HG02763 (cell line): ENCODE measurements around the gene ZBTB5.
"Not testable (repeated sequence)": the region's sequence is repeated elsewhere in the genome, so short reads cannot be mapped to it uniquely, and the experiment has no call there.

Source experiments
- ATAC-seq: cut with Tn5 transposase; IDR thresholded peaks from one replicate; pipeline ENCODE4 v1.9.1; 2021; ENCODE audit warnings: mild to moderate bottlenecking, moderate library complexity; ENCODE audit not compliant: unreplicated experiment

ZBTB5 gene, protein sequence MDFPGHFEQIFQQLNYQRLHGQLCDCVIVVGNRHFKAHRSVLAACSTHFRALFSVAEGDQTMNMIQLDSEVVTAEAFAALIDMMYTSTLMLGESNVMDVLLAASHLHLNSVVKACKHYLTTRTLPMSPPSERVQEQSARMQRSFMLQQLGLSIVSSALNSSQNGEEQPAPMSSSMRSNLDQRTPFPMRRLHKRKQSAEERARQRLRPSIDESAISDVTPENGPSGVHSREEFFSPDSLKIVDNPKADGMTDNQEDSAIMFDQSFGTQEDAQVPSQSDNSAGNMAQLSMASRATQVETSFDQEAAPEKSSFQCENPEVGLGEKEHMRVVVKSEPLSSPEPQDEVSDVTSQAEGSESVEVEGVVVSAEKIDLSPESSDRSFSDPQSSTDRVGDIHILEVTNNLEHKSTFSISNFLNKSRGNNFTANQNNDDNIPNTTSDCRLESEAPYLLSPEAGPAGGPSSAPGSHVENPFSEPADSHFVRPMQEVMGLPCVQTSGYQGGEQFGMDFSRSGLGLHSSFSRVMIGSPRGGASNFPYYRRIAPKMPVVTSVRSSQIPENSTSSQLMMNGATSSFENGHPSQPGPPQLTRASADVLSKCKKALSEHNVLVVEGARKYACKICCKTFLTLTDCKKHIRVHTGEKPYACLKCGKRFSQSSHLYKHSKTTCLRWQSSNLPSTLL

DNA sequence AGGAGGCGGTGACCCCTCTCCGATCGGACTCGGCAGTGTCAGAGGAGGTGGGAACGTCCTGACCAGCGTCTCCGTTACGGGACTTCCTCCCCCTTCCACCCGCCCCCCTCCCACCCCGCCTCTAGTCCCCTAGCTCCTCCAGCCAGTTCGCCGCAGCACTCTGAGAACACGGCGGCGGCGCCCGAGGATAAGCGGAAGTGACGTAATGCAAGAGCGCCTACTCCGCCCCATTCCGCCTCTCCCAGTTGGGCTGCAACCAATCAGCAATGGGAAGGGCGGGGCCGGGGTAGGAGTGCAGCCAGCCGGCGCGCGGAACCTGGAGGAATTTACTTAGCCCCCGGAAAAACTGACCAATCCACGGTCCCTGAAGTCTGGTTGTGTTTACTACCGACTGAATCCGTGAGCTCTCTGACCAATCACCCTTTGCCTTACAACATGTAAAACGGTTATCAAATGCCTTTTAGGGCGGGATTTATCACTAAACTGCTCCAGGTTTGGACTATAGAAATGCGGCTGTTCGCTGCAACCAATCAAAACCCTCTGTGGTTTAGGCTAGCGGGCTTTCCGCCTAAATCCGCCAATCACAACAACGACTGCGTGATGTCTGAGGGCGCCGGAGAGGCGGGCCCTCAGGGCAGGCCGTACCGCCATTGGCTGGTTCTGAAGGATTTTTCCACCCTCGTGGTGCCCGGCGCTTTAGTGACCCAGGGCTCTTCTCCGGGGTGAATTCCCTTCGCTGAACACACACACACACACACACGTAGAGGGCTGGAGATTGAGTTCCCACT lies at the start of gene ZBTB5:
ZBTB5 (minus strand) TSS at position 202 of the 788 bp plus-strand sequence. CDS start 22,899 bp downstream, outside the sequence.
- ATAC-seq = peak; percentile 78

DNA sequence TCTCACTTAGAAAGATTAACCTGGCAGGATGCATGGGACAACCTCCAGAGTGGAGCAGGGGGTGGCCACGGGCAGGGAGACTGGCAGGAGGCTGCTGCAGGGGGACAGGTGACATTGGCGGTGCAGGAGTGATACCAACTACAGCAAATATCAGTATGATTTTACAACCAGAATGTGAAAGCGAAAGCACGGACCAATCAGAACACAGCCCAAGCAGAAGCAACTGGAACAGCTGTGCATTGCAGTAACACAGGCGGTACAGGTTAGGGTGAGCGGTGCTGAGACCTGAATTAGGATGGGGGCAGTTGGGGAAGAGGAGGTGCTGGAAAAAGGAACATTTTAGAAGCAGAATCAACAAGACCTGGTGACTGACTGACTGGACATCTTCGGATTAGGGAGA lies 49.7 kb upstream of the ZBTB5 start:
- no peak for ATAC-seq

DNA sequence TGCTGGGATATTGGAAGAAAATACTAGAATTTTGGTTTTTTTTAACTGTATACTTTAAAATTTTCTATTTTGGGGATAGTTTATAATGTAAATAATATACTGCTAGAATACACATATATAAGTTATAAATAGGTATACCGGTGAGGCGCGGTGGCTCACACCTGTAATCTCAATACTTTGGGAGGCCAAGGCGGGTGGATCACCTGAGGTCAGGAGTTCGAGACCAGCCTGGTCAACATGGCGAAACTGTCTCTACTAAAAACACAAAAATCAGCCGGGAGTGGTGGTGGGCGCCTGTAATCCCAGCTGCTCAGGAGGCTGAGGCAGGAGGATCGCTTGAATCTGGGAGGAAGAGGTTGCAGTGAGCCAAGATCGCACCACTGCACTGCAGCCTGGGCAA lies 49.2 kb upstream of the ZBTB5 start:
- not testable (repeated sequence) for ATAC-seq

DNA sequence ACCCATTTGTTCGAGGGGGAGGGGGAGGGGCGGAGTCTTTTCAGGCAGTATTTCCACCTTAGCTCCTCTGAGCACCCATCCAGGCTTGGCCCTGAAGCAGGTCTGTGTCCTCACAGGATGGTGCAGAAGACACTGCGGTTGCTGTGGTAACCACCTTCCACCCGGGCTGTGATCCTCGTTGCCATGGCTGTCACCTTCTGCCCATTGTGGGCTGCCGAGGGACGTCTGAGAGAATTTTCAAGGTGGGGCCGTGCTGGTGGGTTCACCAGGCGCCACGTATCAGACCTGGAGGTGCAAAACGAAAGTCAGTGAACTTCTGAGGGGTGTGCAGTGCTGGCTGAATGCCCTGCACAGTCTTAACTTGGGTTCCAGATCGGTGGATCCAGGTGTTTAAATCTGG lies 47.2 kb upstream of the ZBTB5 start:
- no peak for ATAC-seq

DNA sequence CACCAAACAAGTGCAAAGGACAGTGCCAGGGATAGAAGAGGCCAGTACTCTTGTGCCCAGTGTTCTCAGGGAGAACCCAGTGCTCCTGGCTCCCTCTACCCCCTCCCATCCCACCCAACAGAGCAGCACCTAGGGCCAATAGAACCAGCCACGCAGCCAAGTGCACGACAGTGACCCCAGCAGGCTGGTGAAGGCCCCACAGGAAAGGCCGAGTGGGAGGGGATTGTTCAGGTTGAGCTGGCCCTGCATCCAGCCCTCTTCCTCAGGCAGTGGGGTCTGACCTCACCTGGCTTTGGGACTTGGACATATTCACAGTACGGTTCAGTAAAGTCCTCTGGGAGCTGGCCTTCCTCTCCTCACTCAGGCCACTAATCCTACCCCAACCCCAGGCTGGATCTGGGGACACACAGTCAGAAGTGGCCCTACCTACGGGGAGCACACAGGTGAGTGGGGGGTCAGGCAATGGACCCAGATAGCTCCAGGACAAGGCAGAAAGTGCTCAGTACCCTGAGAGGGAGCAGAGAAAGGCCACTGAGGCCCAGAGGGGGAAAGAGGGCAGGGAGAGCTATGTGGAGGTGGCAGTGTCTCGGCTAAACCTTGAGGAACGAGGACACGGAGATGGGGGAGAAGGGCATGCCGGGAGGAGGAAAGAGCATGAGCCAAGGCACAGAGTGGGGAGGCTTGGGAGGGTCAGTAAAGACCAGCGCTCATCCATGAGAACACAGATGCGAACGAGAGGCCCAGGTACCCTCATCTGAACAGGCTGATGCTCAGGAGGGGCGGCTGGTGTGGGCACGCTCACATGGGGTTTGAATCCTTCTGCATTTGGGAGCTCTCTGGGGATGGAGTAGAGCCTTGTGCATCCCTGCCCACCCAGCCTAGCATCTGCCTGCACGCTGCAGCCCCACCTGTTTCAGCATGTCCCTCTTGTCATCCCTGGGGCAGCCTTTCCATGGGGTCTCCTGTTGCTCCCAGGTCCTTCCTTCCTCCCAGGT lies 46.1 kb upstream of the ZBTB5 start:
- ATAC-seq = no peak

DNA sequence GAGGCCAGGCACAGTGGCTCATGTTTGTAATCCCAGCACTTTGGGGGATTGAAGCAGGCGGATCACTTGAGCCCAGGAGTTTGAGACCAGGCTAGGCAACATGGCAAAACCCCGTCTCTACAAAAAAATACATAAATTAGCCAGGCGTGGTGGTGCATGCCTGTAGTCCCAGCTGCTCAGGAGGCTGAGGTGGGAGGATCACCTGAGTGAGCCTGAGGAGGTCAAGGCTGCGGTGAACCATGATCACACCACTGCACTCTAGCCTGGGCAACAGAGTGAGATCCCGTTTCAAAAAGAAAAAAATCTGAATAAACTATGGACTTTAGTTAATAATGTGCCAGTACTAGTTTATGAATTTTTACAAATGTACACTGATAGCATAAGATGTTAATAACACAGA lies 44.8 kb upstream of the ZBTB5 start:
- not testable (repeated sequence) for ATAC-seq

DNA sequence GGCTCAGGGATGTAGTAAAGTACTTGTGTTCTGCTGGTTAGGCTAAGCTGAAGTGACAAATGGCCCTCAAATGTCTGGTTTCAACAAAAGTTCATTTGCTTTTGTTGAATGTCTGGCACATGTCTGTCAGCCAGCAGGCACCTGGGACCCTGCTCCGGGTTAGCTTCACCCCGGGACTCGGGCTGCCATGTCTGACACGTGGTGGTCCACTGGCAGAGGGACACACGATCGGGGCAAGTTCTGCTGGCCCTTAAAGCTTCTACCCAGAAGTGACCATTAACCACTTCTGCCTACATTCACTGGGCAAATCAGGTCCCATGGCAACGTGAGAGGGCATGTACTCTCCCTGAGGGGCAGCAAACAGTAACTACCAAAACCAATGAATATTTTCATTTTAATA lies 44.3 kb upstream of the ZBTB5 start:
- no peak for ATAC-seq

DNA sequence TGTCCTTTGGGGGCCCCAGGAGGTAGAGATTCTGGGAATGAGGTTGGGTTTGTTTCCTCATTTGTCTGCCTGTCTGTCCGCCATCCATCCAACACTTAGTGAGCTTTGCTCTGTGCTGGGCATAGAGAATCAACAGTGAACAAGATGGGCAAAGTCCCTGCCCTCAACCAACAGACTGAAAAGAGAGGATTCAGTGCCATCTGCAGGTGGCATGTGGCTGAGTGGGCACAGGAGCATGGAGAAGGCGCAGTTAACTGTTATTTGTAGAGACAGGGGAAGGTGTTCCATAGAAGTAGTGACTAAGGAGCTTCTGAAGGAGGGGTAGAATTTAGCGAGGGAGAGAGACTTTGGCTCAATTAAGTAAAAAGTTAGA lies 43.6 kb upstream of the ZBTB5 start:
- ATAC-seq = no peak

DNA sequence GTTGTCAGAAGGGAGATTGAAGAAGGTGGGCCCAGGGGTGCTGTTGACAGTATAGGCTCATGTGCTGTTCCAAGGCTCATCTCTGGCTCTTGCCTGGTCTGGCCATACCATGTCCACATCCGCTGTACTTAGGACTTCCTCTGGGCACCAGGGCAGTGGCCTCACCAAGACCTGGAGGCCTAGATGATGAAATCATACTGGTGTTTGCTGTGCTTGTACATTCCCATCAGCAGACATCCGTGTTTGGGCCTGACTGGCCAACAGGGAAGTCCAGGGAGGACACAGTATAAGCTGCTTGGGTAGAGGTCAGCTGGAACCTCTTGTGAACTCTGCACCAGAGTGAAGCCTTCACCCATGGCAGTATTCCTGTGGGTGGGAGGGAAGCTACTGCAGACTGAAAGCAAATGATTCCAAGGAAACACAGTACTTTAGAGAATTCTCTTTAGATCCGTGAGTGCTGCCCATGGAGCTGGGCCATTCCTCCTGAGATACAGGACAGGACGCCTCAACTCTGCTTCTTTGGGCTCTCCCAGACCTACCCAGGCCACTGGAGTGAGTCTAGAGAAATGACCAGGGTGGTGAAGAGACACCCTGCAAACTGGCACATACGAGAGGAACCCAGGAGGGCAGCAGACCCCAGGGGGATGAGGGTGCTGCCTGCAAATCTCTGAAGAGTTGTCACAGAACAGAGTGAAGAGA lies 43.0 kb upstream of the ZBTB5 start:
- ATAC-seq = no peak

DNA sequence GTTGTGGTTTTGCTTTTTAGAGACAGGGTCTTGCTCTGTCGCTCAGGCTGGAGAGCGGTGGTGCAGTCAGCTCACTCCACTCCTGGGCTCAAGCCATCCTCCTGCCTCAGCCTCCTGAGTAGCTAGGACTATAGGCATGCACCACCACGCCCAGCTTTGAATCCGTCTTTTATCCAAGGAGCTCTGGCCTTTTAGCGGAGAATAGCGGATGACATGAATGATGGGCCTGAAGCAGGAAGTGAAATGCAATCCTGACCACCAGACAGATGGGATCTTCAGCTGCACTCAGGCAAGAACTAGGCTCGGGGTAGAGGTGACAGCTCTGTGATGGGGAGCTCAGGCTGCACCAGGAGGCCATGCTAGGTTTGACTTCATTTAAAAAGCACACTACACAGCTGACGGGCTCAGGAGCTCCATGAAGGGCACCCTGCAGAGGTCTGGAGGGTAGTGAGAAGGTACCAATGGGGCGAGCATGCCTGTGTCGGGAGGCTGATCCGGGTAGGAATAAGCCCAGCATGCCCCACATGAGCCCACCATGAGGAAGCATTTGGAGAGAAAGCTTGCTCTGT lies 42.4 kb upstream of the ZBTB5 start:
- no peak for ATAC-seq

DNA sequence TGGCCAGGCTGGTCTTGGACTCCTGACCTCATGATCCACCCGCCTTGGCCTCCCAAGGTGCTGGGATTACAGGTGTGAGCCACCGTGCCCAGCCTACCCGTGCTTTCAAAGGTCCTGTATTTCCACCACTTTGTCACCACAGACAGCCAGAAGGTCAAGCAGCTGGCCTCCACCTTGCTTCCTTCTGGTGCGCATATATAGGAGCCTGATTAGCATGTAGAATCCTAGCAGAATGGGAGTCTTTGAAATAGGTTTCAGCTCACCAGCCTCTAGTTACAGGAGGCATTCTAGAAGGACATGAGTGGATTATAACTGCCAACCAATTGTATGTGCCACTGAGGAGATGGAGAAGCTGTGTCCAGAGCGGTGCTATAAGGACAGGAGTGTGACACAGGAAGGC lies 39.4 kb upstream of the ZBTB5 start:
- ATAC-seq = no peak

DNA sequence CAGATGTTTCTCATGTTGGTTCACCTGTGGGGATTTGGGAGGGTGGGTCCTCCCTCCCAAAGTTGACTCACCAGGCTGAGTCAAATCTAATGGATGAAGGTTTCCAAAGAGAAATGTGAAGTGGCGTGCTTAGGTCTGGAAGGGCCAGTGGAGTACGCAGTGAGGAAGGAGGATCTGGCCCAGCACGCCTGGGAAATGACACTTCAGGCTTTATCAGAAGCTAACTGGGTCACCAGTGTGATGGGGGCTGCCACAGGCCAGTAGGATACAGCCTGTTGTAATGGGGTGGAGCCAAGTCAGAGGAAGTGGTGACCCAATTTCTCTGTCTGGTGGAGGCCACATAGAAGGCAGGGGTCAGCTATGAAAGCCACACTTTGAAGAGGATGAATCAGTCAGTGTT lies 38.5 kb upstream of the ZBTB5 start:
- ATAC-seq = no peak

DNA sequence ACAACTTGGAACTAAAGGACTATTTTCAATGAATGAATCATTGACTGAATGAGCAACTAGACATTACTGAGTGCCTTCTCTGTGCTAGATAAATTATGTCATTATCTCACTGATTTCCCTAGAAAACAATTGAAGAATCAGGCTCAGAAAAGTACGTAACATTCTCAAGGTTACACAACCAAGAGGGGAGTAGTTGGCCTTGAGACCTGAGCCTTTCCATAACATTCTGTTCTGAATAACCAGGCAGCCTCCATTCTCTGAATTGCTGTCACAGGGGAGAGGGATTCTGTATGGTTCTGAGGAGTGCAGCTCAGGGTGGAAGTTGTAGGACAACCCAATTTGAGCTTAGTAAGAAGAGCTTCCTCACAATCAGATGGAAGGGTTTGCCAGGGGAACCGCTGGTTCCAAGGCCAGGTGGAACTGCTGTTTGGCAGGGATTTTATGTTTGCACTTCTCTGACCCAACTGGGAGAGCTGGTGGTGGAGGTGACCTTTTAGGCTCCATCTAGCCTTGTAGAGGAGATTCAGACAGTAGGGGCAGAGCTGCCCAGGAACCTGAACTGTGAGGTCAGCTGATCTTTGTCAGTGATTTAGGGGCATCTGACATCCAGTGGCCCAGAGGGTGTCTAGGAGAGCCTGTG lies 36.8 kb upstream of the ZBTB5 start:
- ATAC-seq = no peak

DNA sequence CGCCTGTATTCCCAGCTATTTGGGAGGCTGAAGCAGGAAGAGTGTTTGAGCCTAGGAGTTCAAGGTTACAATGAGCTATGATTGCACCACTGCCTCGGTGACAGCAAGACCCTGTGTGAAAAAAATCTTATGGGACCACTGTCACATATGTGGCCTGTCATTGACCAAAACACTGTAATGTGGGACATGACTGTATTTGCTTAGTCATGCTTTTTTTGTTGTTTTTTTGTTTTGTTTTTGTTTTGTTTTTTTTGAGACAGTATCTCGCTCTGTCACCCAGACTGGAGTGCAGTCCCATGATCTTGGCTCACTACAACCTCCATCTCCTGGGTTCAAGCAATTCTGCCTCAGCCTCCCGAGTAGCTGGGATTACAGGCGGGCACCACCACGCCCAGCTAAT lies 34.0 kb upstream of the ZBTB5 start:
- no peak for ATAC-seq

DNA sequence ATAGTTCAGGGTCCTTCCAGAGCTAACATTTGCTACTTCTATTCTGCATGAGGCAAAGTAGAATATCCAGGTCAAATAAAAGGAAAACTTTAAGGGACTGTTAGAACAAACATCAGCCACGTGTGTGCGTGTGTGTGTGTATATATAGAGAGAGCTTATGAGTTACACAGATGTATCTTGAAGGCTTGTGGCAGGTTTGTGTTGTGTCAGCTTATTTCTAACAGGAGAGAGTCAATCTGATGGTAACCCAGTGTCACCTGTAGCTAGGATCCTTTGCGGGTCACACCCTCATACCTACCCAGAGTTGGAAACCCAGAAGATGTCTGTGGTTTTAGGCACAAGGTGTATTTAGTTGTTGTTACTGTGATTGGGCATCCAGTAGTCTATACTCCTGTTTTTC lies 33.2 kb upstream of the ZBTB5 start:
- no peak for ATAC-seq

DNA sequence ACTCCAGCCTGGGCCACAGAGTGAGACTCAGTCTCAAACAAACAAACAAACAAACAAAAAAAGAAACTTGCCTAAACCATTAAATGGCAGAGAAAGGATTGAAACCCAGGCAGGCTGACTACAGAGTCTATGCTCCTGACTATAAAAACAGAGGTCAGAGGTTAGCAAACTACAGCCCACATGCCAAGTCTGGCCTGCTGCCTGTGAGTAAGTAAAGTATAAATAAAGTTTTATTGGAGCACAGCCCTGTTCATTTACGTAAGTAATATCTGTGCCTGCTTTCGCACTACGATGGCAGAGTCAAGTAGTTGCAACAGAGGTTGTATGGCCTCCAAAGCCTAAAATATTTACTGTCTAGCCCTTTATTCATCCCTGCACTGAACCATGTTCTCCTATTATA lies 32.1 kb upstream of the ZBTB5 start:
- ATAC-seq = no peak

DNA sequence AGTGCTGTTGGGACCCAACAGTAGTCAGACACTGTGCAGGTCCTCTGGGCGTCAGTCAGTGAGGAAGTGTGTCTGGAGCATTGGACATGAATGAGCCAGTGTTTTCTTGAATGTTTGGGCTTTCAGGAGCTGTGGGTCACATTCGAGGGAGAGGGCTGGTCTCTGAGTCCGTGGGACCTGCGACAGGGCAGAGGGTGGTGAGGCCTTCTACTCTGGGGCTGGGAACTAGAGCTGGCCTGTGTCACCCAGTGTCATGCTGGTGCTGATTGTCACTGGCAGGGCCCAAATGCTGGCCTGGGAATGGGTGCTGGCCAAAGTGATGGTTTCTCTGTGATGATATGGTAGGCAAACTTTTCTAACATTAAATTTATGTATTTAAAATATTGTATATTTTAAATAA lies 30.8 kb upstream of the ZBTB5 start:
- no peak for ATAC-seq

DNA sequence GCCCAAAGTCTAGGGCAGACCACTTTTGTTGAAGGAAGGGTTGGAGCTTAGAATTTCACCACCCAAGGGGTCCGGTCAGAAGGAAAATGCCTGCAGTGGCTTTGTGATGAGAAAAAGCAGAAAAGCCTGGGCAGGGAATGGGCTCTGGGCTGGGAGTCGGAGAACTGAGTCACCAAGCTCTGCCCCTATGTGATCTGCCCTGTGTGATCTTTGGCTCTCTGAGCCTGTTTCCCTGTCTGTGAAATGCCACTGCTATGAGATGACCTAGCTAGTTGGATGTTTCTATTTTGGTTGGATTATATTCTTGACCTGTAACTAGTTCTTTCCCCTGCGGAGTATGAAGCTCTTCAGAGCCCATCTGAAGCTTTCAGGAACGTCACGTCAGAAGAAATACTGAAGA lies 30.3 kb upstream of the ZBTB5 start:
- ATAC-seq = no peak

DNA sequence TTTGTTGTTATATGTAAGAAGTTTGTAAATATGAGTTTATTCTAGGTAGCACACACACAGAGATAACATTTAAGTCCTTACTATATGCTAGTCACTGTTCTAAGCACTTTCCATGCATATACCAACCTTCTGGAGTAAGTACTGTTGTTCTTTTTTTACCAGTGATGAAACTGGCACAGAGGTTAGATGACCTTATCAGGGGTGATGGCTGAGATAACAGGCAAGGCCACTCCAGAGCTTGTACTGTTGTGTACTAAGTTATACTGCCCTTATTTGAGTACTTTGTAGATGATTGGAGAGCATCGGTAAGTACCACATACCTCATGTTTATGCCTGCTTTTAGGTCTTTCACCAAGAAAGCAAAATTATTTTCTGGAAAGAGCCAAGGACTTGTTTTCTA lies 26.7 kb upstream of the ZBTB5 start:
- no peak for ATAC-seq
